ENCODE results near the gene COBL.

- no peak for TF ChIP-seq CTCF (IDR thresholded peaks at IDR 0.05)
- TF ChIP-seq POLR2AphosphoS5 (IDR thresholded peaks at IDR 0.05): no peak
Observed at GRCh38 chr7:51073171-51073570, 243.4 kb downstream of the COBL start.

All from prostate gland (tissue), 2 donors.